CD4-positive, CD25-positive, alpha-beta regulatory T cell (primary cell): Measurements from ENCODE around the gene UNC5B. TPM values are rescaled to one million over a fixed set of nuclear protein-coding genes. Genes with fewer than 3 reads are reported as not detected.

Source experiments
- ATAC-seq, 2 donors: fragments of 150-1000 bp; cut with Tn5 transposase; one replicate each; pipeline ENCODE4 v1.10.0; 2021; ENCODE audit warnings: low read depth in 2 of 2, moderate number of reproducible peaks in 2 of 2, moderate library complexity in 1 of 2
- DNase-seq, 3 donors: peaks; one replicate each; pipeline versions ENCODE4 v3.0.0 to v3.0.0-alpha.2; 2012 to 2022; ENCODE audit warnings: mixed read lengths in 1 of 3
- H3K27ac ChIP-seq: one replicate; pipeline ENCODE4 v1.7.0; 2013; ENCODE audit warnings: mild to moderate bottlenecking, low read length; ENCODE audit not compliant: insufficient read depth, poor library complexity, severe bottlenecking
- H3K27me3 ChIP-seq: one replicate; pipeline ENCODE4 v1.7.0; 2013; ENCODE audit warnings: low read length; ENCODE audit not compliant: control insufficient read depth, insufficient read depth
- H3K36me3 ChIP-seq: one replicate; pipeline ENCODE4 v1.7.0; 2013; ENCODE audit warnings: mild to moderate bottlenecking, low read length, moderate library complexity; ENCODE audit not compliant: control insufficient read depth, insufficient read depth
- H3K4me1 ChIP-seq: 2 replicates; pipeline ENCODE4 v1.7.0; 2013; ENCODE audit warnings: mild to moderate bottlenecking, low read length; ENCODE audit not compliant: insufficient read depth, control insufficient read depth, poor library complexity, severe bottlenecking
- H3K4me3 ChIP-seq: one replicate; pipeline ENCODE4 v1.7.0; 2013; ENCODE audit warnings: low read depth, mild to moderate bottlenecking, low read length, moderate library complexity
- H3K9me3 ChIP-seq, 2 experiments: 1 replicate in 1 of 2; 2 replicates in 1 of 2; pipeline ENCODE4 v1.7.0; 2013; ENCODE audit warnings: low read length in 2 of 2, mild to moderate bottlenecking in 1 of 2, moderate library complexity in 1 of 2; ENCODE audit not compliant: control insufficient read depth in 2 of 2
- H3K27ac Mint-ChIP-seq, 3 donors: one replicate each; pipeline ENCODE4 v1.8.0; 2020 to 2022; ENCODE audit warnings: mild to moderate bottlenecking in 3 of 3, mixed read lengths in 3 of 3, moderate library complexity in 2 of 3
- H3K27me3 Mint-ChIP-seq: one replicate; pipeline ENCODE4 v1.8.0; 2022; ENCODE audit warnings: mild to moderate bottlenecking, mixed read lengths
- H3K36me3 Mint-ChIP-seq: one replicate; pipeline ENCODE4 v1.8.0; 2020; ENCODE audit warnings: mixed read lengths
- H3K4me1 Mint-ChIP-seq, 4 donors: one replicate each; pipeline ENCODE4 v1.8.0; 2020 to 2022; ENCODE audit warnings: mixed read lengths in 4 of 4, mild to moderate bottlenecking in 1 of 4
- H3K4me3 Mint-ChIP-seq, 4 donors: one replicate each; pipeline ENCODE4 v1.8.0; 2020 to 2022; ENCODE audit warnings: mild to moderate bottlenecking in 4 of 4, mixed read lengths in 4 of 4, moderate library complexity in 3 of 4
- H3K9me3 Mint-ChIP-seq, 7 donors: one replicate each; pipeline ENCODE4 v1.8.0; 2020 to 2022; ENCODE audit warnings: mixed read lengths in 7 of 7, mild to moderate bottlenecking in 3 of 7, moderate library complexity in 2 of 7
- polyA plus RNA-seq, 4 donors: library from polyadenylated mRNA; unstranded; fragments of 300-500 nt; fragmentation: Illumina TruSeq; gene quantifications; one replicate each; pipeline ENCODE4 v1.2.3, GENCODE V29; 2021
- total RNA-seq: library from RNA; stranded (reverse); gene quantifications from one replicate; pipeline ENCODE4 v1.2.3, GENCODE V29; 2022

UNC5B gene
- total and polyA plus RNA-seq, 5 donors from 2014 or later, result 0.07 TPM; not detected in 4

- H3K27ac Mint-ChIP-seq, result no peak overlapping the region
- no peaks in the 10 kb centered on the region for H3K36me3 Mint-ChIP-seq
- Histone ChIP-seq H3K4me3 (no peak overlapping the region), H3K9me3 (no peaks in the 10 kb centered on the region), H3K4me1 (no peaks in the 10 kb centered on the region), H3K27me3 (no peaks in the 10 kb centered on the region), H3K27ac (no peak overlapping the region), H3K36me3 (no peaks in the 10 kb centered on the region)
- H3K4me1 Mint-ChIP-seq, result no peaks in the 10 kb centered on the region
- no peak for DNase-seq
- no peaks in the 10 kb centered on the region for H3K9me3 Mint-ChIP-seq
- H3K27me3 Mint-ChIP-seq, result no peaks in the 10 kb centered on the region
- H3K4me3 Mint-ChIP-seq, result no peak overlapping the region
- no peak for ATAC-seq
Measured at GRCh38 chr10:71277914-71278665, 65.7 kb downstream of the UNC5B start.

GRCh38 chr10:71278691-71279588 is 66.6 kb downstream of the UNC5B start:
- Histone ChIP-seq H3K9me3 (no peaks in the 10 kb centered on the region), H3K4me3 (no peak overlapping the region), H3K4me1 (no peaks in the 10 kb centered on the region), H3K27me3 (no peaks in the 10 kb centered on the region), H3K27ac (no peak overlapping the region), H3K36me3 (no peaks in the 10 kb centered on the region)
- H3K9me3 Mint-ChIP-seq, result no peaks in the 10 kb centered on the region
- no peaks in the 10 kb centered on the region for H3K4me1 Mint-ChIP-seq
- no peak overlapping the region for H3K27ac Mint-ChIP-seq
- ATAC-seq (no peak), DNase-seq (no peak)
- H3K27me3 Mint-ChIP-seq, result no peaks in the 10 kb centered on the region
- H3K4me3 Mint-ChIP-seq, result no peak overlapping the region
- no peaks in the 10 kb centered on the region for H3K36me3 Mint-ChIP-seq

- H3K27ac Mint-ChIP-seq, result no peak overlapping the region
- no peaks in the 10 kb centered on the region for H3K9me3 Mint-ChIP-seq
- DNase-seq (no peak), ATAC-seq (no peak)
- H3K36me3 Mint-ChIP-seq, result no peaks in the 10 kb centered on the region
- no peaks in the 10 kb centered on the region for H3K4me1 Mint-ChIP-seq
- Histone ChIP-seq H3K27me3 (no peaks in the 10 kb centered on the region), H3K27ac (no peak overlapping the region), H3K4me1 (no peaks in the 10 kb centered on the region), H3K36me3 (no peaks in the 10 kb centered on the region), H3K9me3 (no peaks in the 10 kb centered on the region), H3K4me3 (no peak overlapping the region)
- H3K27me3 Mint-ChIP-seq, result no peaks in the 10 kb centered on the region
- H3K4me3 Mint-ChIP-seq, result no peak overlapping the region
Measured at GRCh38 chr10:71279590-71280170, 67.3 kb downstream of the UNC5B start.

GRCh38 chr10:71280216-71280615 is 67.8 kb downstream of the UNC5B start:
- H3K4me3 ChIP-seq, result no peak overlapping the region
- no peaks in the 10 kb centered on the region for H3K36me3 ChIP-seq
- no peaks in the 10 kb centered on the region for H3K4me1 ChIP-seq
- Mint-ChIP-seq H3K36me3 (no peaks in the 10 kb centered on the region), H3K9me3 (no peaks in the 10 kb centered on the region), H3K4me1 (no peaks in the 10 kb centered on the region), H3K27ac (no peak overlapping the region), H3K27me3 (no peaks in the 10 kb centered on the region), H3K4me3 (no peak overlapping the region)
- no peak for ATAC-seq
- no peaks in the 10 kb centered on the region for H3K9me3 ChIP-seq
- H3K27ac ChIP-seq, result no peak overlapping the region
- DNase-seq, result no peak
- H3K27me3 ChIP-seq, result no peaks in the 10 kb centered on the region

- H3K36me3 Mint-ChIP-seq, result no peaks in the 10 kb centered on the region
- no peak for ATAC-seq
- H3K27me3 ChIP-seq, result no peaks in the 10 kb centered on the region
- no peaks in the 10 kb centered on the region for H3K4me1 Mint-ChIP-seq
- no peaks in the 10 kb centered on the region for H3K4me1 ChIP-seq
- H3K27ac ChIP-seq, result no peak overlapping the region
- H3K4me3 Mint-ChIP-seq, result no peak overlapping the region
- no peaks in the 10 kb centered on the region for H3K27me3 Mint-ChIP-seq
- no peaks in the 10 kb centered on the region for H3K9me3 Mint-ChIP-seq
- no peaks in the 10 kb centered on the region for H3K36me3 ChIP-seq
- no peaks in the 10 kb centered on the region for H3K9me3 ChIP-seq
- no peak for DNase-seq
- H3K27ac Mint-ChIP-seq, result no peak overlapping the region
- H3K4me3 ChIP-seq, result no peak overlapping the region
Measured at GRCh38 chr10:71280825-71281224, 68.5 kb downstream of the UNC5B start.

GRCh38 chr10:71281646-71282322 is 69.4 kb downstream of the UNC5B start:
- H3K27me3 Mint-ChIP-seq, result no peaks in the 10 kb centered on the region
- H3K9me3 ChIP-seq, result no peaks in the 10 kb centered on the region
- no peaks in the 10 kb centered on the region for H3K36me3 ChIP-seq
- H3K27ac ChIP-seq, result no peak overlapping the region
- no peak overlapping the region for H3K27ac Mint-ChIP-seq
- DNase-seq (no peak), ATAC-seq (no peak)
- H3K36me3 Mint-ChIP-seq, result no peaks in the 10 kb centered on the region
- H3K4me3 Mint-ChIP-seq, result no peak overlapping the region
- H3K27me3 ChIP-seq, result no peaks in the 10 kb centered on the region
- H3K4me1 Mint-ChIP-seq, result no peaks in the 10 kb centered on the region
- no peaks in the 10 kb centered on the region for H3K9me3 Mint-ChIP-seq
- H3K4me3 ChIP-seq, result no peak overlapping the region
- no peaks in the 10 kb centered on the region for H3K4me1 ChIP-seq

GRCh38 chr10:71282323-71282680 is 69.9 kb downstream of the UNC5B start:
- H3K9me3 Mint-ChIP-seq, result no peaks in the 10 kb centered on the region
- H3K27me3 Mint-ChIP-seq, result no peaks in the 10 kb centered on the region
- no peaks in the 10 kb centered on the region for H3K36me3 Mint-ChIP-seq
- H3K9me3 ChIP-seq, result no peaks in the 10 kb centered on the region
- H3K36me3 ChIP-seq, result no peaks in the 10 kb centered on the region
- DNase-seq, result no peak
- no peak overlapping the region for H3K4me3 ChIP-seq
- no peak overlapping the region for H3K4me3 Mint-ChIP-seq
- H3K27me3 ChIP-seq, result no peaks in the 10 kb centered on the region
- no peak overlapping the region for H3K27ac Mint-ChIP-seq
- no peak overlapping the region for H3K27ac ChIP-seq
- ATAC-seq, result no peak
- H3K4me1 ChIP-seq, result no peaks in the 10 kb centered on the region
- H3K4me1 Mint-ChIP-seq, result no peaks in the 10 kb centered on the region
